Measurements from ENCODE around the gene HECTD4. TPM values are rescaled to one million over a fixed set of nuclear protein-coding genes. Genes with fewer than 3 reads are reported as not detected.
"Not testable (repeated sequence)": the region's sequence is repeated elsewhere in the genome, so short reads cannot be mapped to it uniquely, and the experiment has no call there.

Gene HECTD4
- total RNA-seq, 1 experiment from 2014 or later, result 31.2 TPM

GRCh38 chr12:112252184-112252583, 130.0 kb downstream of the HECTD4 start (continued):
- TF ChIP-seq ZBTB33 (IDR thresholded peaks at IDR 0.05; ENCODE audit: extremely low read depth, insufficient replicate concordance, low read length) (no peak), ELF1 (IDR thresholded peaks at IDR 0.05; ENCODE audit: borderline replicate concordance, low read depth) (no peak), SP1 (IDR thresholded peaks at IDR 0.05; ENCODE audit: low read depth) (no peak), ZNF274 (IDR thresholded peaks at IDR 0.05; ENCODE audit: low read depth, low read length) (no peak), CBX3 (IDR thresholded peaks at IDR 0.05; ENCODE audit: low read depth) (no peak)

- H3K4me3 ChIP-seq (replicated peaks in 1 of 2; ENCODE audit: low read depth in 1 of 2, low read length in 2 of 2); RAD21 ChIA-PET (ENCODE audit: low non-redundant PET in 1 of 2, low total read pairs in 2 of 2, uncharacterized antibody in 2 of 2, unreplicated experiment in 2 of 2); H3K4me2 ChIP-seq (ENCODE audit: low read length); ATAC-seq; POLR2A ChIA-PET; H3K27me3 ChIP-seq (ENCODE audit: insufficient read depth, low read length); CTCF ChIA-PET; H3K4me1 ChIP-seq (ENCODE audit: control insufficient read depth in 1 of 2, insufficient read depth in 2 of 2, low read length in 2 of 2); intact Hi-C loops (cut with micrococcal nuclease); H3K9me2 ChIP-seq (ENCODE audit: insufficient read depth); H3K9me3 ChIP-seq (ENCODE audit: control insufficient read depth in 1 of 2, insufficient read depth in 1 of 2, low read depth in 1 of 2, low read length in 2 of 2); H3K9ac ChIP-seq (ENCODE audit: low read length); H3K79me2 ChIP-seq (ENCODE audit: insufficient read depth, low read length); H2AFZ ChIP-seq (ENCODE audit: low read depth, low read length, poor library complexity, severe bottlenecking); BruUV-seq (replicated peaks); DNase-seq (ENCODE audit: low read depth, low spot score); H4K20me1 ChIP-seq (ENCODE audit: insufficient read depth); H3K27ac ChIP-seq (ENCODE audit: low read depth, low read length): not testable (repeated sequence)
- H3K36me3 ChIP-seq (ENCODE audit: control insufficient read depth in 1 of 2, insufficient read depth in 2 of 2, low read length in 2 of 2), result peaks cover 0 to 13% of the 10 kb centered on the region in 2 experiments; a peak in 2 of 4 replicates
Measured at GRCh38 chr12:112244902-112245301, 137.3 kb downstream of the HECTD4 start.
